ENCODE results near the gene SIPA1L3. TPM values are rescaled to one million over a fixed set of nuclear protein-coding genes. Genes with fewer than 3 reads are reported as not detected.

SIPA1L3 gene
- polyA plus RNA-seq, 1 donor from 2014 or later: 2.8 TPM

DNA sequence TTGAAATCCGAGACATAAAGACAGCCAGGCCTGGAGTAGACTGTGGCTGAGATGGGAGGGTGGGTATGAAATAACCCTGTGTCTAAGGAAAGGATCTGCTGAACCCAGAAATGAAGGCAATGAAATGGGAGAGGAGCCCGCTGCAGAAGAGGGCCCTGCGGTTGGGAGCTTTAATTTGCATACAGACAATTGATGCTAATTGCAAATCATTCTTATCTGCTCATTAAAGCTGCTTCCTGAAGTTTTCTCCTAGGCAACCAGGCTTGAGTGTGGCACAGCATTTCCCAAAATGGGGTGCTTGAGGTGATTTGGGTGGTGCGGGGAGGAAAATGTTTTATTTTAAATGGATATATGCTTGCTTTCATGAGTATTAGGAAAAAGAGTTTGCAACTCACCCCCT lies 261.6 kb downstream of the SIPA1L3 start:
- Histone ChIP-seq H3K9me3 (ENCODE audit: low read length) (no peaks in the 10 kb centered on the region), H3K9me2 (ENCODE audit: insufficient read depth, low read length) (no peaks in the 10 kb centered on the region), H3K27me3 (ENCODE audit: insufficient read depth, low read depth, low read length) (no peaks in the 10 kb centered on the region), H3K27ac (ENCODE audit: low read length) (no peak overlapping the region), H3F3A (ENCODE audit: insufficient read depth, low read length, poor library complexity, severe bottlenecking) (no peaks in the 10 kb centered on the region), H3K4me3 (ENCODE audit: low read length) (no peak overlapping the region), H2AFZ (ENCODE audit: low read depth, low read length) (no peak overlapping the region), H3K9ac (ENCODE audit: low read length) (no peak overlapping the region), H3K79me2 (replicated peaks; ENCODE audit: insufficient read depth, low read length) (no peaks in the 10 kb centered on the region), H4K20me1 (ENCODE audit: insufficient read depth) (no peaks in the 10 kb centered on the region), H3K4me2 (ENCODE audit: low read length) (no peak overlapping the region), H3K36me3 (ENCODE audit: insufficient read depth, low read length) (no peaks in the 10 kb centered on the region)
- TF ChIP-seq RAD21 (conservative IDR thresholded peaks at IDR 0.05): no peak
- no peak for TF ChIP-seq MXI1 (conservative IDR thresholded peaks at IDR 0.05; ENCODE audit: poor library complexity, severe bottlenecking)

DNA sequence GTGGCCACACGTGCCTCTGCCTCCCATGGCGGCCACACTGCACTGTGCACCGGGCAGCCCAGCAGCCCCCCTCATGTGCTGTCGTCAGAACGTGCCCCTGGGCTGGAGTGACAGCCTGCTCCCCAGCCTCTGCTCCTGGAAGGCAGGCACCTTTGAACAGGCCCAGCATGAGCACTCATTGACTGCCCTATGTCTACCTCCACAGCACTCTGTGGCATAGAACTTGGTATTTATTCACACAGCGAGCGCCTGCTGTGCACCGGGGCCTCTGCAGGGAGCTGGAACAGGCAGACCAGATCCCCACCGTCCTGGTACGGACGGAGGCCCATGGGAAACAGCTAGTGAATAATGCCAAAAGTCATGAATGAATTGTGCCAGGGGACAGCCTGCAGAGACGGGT lies 263.3 kb downstream of the SIPA1L3 start:
- no peak overlapping the region for H3K27ac ChIP-seq (ENCODE audit: low read length)
- H3K27me3 ChIP-seq (ENCODE audit: insufficient read depth, low read depth, low read length): no peaks in the 10 kb centered on the region

More for the DNA sequence above, 263.3 kb downstream of the SIPA1L3 start:
- Histone ChIP-seq H3K4me3 (ENCODE audit: low read length) (no peak overlapping the region), H3K36me3 (ENCODE audit: insufficient read depth, low read length) (no peaks in the 10 kb centered on the region), H3K9me3 (ENCODE audit: low read length) (no peaks in the 10 kb centered on the region), H3K79me2 (replicated peaks; ENCODE audit: insufficient read depth, low read length) (no peaks in the 10 kb centered on the region), H3K9me2 (ENCODE audit: insufficient read depth, low read length) (no peaks in the 10 kb centered on the region), H3K9ac (ENCODE audit: low read length) (no peak overlapping the region), H2AFZ (ENCODE audit: low read depth, low read length) (no peak overlapping the region), H3F3A (ENCODE audit: insufficient read depth, low read length, poor library complexity, severe bottlenecking) (no peaks in the 10 kb centered on the region), H3K4me2 (ENCODE audit: low read length) (no peak overlapping the region), H4K20me1 (ENCODE audit: insufficient read depth) (no peaks in the 10 kb centered on the region)
- TF ChIP-seq REST (IDR thresholded peaks at IDR 0.05; ENCODE audit: borderline replicate concordance) (no peak), CTCF (IDR thresholded peaks at IDR 0.05; ENCODE audit: poor library complexity, severe bottlenecking) (no peak), POLR2AphosphoS5 (IDR thresholded peaks at IDR 0.05) (no peak), EZH2 (IDR thresholded peaks at IDR 0.05; ENCODE audit: borderline replicate concordance, insufficient read depth, low read length, poor library complexity, severe bottlenecking) (no peak), MXI1 (conservative IDR thresholded peaks at IDR 0.05; ENCODE audit: poor library complexity, severe bottlenecking) (no peak), SMC3 (conservative IDR thresholded peaks at IDR 0.05; ENCODE audit: poor library complexity) (no peak), RAD21 (conservative IDR thresholded peaks at IDR 0.05) (no peak), TAF1 (IDR thresholded peaks at IDR 0.05; ENCODE audit: low read depth) (no peak), EP300 (conservative IDR thresholded peaks at IDR 0.05; ENCODE audit: poor library complexity, severe bottlenecking) (no peak)

All from neural cell (in vitro differentiated cells).